Gastrocnemius medialis (tissue), 4 donors: ENCODE results near the gene AMMECR1. TPM values are rescaled to one million over a fixed set of nuclear protein-coding genes. Genes with fewer than 3 reads are reported as not detected.

Source experiments
- ATAC-seq, 2 donors: fragments of 150-250 bp; one replicate each; pipeline ENCODE4 v1.9.1; 2016
- DNase-seq, 2 donors: peaks; one replicate each; pipeline ENCODE4 v3.0.0-alpha.2; 2019
- H3K27ac ChIP-seq, 4 donors: fragments of 200-600 bp; sonication (generic); 1 replicate in 1 of 4; 2 replicates in 3 of 4; pipeline ENCODE4 v1.5.1; 2016 to 2018; ENCODE audit warnings: mild to moderate bottlenecking in 2 of 4, moderate library complexity in 1 of 4
- H3K27me3 ChIP-seq, 3 donors: fragments of 200-600 bp; sonication (generic) in 2 of 3; 1 replicate in 1 of 3; 2 replicates in 2 of 3; pipeline versions ENCODE4 v1.5.1 to v1.6.0; 2016 to 2019; ENCODE audit warnings: mild to moderate bottlenecking in 1 of 3, moderate library complexity in 1 of 3
- H3K36me3 ChIP-seq, 2 donors: fragments of 200-600 bp; sonication (generic) in 1 of 2; one replicate each; pipeline ENCODE4 v1.5.1; 2017 to 2018
- H3K4me1 ChIP-seq, 2 donors: fragments of 200-600 bp; sonication (generic) in 1 of 2; one replicate each; pipeline ENCODE4 v1.5.1; 2016 to 2017; ENCODE audit warnings: mild to moderate bottlenecking in 2 of 2
- H3K4me3 ChIP-seq, 4 donors: fragments of 200-600 bp; sonication (generic) in 3 of 4; 1 replicate in 1 of 4; 2 replicates in 3 of 4; pipeline ENCODE4 v1.5.1; 2016 to 2019; ENCODE audit warnings: mild to moderate bottlenecking in 2 of 4
- H3K9me3 ChIP-seq, 3 donors: fragments of 200-600 bp; sonication (generic) in 2 of 3; 1 replicate in 1 of 3; 2 replicates in 2 of 3; pipeline ENCODE4 v1.5.1; 2016 to 2019
- POLR2A ChIP-seq, 2 donors: fragments of 450-650 bp; IDR thresholded peaks; one replicate each; pipeline ENCODE4 v1.6.1; 2017; ENCODE audit warnings: antibody characterized with exemption in 2 of 2, mild to moderate bottlenecking in 2 of 2, moderate library complexity in 2 of 2
- in situ Hi-C, 4 donors: fragments of 200-750 bp; cut with MboI; loops; one replicate each; pipeline versions ENCODE4 v1.15.0 to v1.8.0; 2017; ENCODE audit warnings: low sequenced_read_pairs in 4 of 4
- intact Hi-C: fragments of 100-400 bp; cut with DNase I; formaldehyde crosslinking; loops from one replicate; pipeline ENCODE4 v1.15.1; 2023; ENCODE audit warnings: low total_unique reads
- total RNA-seq, 4 donors: library from RNA; depleted of rRNA; stranded (reverse); fragments of >200 nt; gene quantifications; one replicate each; pipeline versions ENCODE4 v1.1.0 to v1.2.3, GENCODE V29; 2016
- TF ChIP-seq, protein P1 (sequence below), 5 experiments: fragments of 450-650 bp in 3 of 5; fragments of 200-600 bp in 2 of 5; sonication (generic) in 2 of 5; IDR thresholded peaks in 4 of 5; conservative IDR thresholded peaks in 1 of 5; 1 replicate in 4 of 5; 2 replicates in 1 of 5; pipeline ENCODE4 v1.5.1; 2016 to 2019; ENCODE audit warnings: antibody characterized with exemption in 5 of 5, mild to moderate bottlenecking in 3 of 5, moderate library complexity in 3 of 5

AMMECR1 gene
- total RNA-seq, 4 donors from 2014 or later, result 1.2 to 2.6 (median 1.9) TPM

DNA sequence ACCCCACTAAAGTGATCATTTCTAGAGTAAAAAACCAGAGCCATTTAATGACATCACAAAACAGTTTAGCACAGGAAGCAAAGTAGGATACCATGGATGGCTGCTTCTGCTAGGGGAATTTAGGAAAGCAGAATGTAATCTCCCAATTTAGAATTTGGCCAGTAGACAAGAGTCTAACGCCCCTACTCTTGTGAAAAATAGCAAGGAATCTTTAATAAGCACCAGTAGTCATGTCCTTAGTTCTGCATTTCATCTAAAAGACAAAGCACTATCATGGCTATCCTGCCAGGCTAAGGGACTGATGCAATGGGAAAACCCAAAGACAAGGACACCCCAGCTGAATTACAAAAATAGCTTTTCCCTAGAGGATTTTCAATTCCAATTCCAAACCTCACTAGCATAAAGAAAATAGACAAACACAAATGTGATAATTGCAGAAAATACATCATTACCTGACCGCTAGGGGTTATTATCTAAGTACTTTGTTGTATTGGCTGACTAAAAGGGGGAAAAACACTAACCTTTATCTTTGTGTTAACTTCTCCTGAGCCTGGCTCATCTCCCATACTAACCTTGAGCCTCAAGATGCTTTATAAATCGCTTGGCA is 2.6 kb upstream of the AMMECR1 start:
- H3K4me3 ChIP-seq, result no peak overlapping the region
- H3K4me1 ChIP-seq, result peaks cover 6 to 7% of the 10 kb centered on the region in 2 donors
- H3K27ac ChIP-seq, result no peak overlapping the region
- intact Hi-C loops, result no loop called here
- H3K9me3 ChIP-seq, result no peaks in the 10 kb centered on the region
- no peak for ATAC-seq
- in situ Hi-C loops, result no loop called here
- no peaks in the 10 kb centered on the region for H3K36me3 ChIP-seq
- no peak for TF ChIP-seq POLR2A (IDR thresholded peaks at IDR 0.05)
- TF ChIP-seq, protein P1, sequence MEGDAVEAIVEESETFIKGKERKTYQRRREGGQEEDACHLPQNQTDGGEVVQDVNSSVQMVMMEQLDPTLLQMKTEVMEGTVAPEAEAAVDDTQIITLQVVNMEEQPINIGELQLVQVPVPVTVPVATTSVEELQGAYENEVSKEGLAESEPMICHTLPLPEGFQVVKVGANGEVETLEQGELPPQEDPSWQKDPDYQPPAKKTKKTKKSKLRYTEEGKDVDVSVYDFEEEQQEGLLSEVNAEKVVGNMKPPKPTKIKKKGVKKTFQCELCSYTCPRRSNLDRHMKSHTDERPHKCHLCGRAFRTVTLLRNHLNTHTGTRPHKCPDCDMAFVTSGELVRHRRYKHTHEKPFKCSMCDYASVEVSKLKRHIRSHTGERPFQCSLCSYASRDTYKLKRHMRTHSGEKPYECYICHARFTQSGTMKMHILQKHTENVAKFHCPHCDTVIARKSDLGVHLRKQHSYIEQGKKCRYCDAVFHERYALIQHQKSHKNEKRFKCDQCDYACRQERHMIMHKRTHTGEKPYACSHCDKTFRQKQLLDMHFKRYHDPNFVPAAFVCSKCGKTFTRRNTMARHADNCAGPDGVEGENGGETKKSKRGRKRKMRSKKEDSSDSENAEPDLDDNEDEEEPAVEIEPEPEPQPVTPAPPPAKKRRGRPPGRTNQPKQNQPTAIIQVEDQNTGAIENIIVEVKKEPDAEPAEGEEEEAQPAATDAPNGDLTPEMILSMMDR (IDR thresholded peaks at IDR 0.05 in 4 of 5, conservative IDR thresholded peaks at IDR 0.05 in 1 of 5), result no peak
- DNase-seq, result no peak
- H3K27me3 ChIP-seq, result no peaks in the 10 kb centered on the region

GRCh38 chrX:110318664-110318968 is 731 bp upstream of the AMMECR1 start:
- intact Hi-C loops, result loop anchor here (5.0 to 10.0 kb wide), 3 partner anchors 89 to 584 kb away; partner anchors contain the start of gene ACSL4
- in situ Hi-C loops, result no loop called here
- no peak for ATAC-seq

DNA sequence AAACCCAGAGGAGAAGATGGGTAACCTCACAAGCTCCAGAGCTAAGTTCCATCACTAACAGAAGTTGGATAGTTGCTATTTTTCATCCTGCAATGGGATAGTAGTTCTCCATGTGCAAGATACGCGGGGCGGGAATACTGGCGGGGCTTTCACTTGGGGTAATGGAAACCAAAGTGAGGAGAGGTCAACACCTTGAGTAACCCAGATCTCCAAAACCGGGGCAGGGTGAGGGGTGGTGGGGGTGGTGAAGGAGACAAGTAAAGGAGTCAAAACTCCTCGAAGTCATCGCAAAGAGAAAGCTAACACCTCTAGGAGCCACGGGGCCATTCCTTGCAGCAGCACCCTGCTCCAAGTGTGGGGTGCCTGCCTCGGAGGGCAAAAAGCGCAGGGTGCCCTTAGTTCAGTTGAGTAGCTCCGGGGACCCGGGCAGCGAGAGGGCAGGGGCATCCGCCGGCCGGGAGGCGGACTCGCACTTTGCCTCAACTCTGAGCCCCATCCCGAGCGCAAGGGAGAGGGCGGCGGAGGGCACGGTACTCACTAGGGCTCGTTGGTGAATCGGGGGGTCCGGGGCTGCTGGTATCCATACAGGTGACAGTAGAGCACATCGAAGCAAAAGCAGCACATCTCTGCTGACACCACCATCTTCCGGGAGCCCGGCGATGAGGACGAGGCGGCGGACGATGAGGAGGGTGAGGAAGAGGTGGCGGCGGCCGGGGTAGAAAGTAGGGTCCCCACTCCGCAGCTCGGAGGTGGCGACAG is 645 bp downstream of the AMMECR1 start:
- DNase-seq (peak in 1 of 2 donors; percentile 11), ATAC-seq (peak; percentile 38 to 40)
- H3K4me1 ChIP-seq, result peaks cover 6 to 7% of the 10 kb centered on the region in 2 donors
- H3K36me3 ChIP-seq, result no peaks in the 10 kb centered on the region
- TF ChIP-seq POLR2A (IDR thresholded peaks at IDR 0.05), result no peak
- TF ChIP-seq, protein P1 (IDR thresholded peaks at IDR 0.05 in 4 of 5, conservative IDR thresholded peaks at IDR 0.05 in 1 of 5), result no peak
- peak overlapping the region; percentile 67 to 85 (median 76) for H3K4me3 ChIP-seq
- H3K27ac ChIP-seq, result peak overlapping the region; percentile 83 to 92 (median 88)
- in situ Hi-C loops, result no loop called here
- H3K27me3 ChIP-seq, result no peaks in the 10 kb centered on the region
- intact Hi-C loops, result loop anchor here (5.0 to 10.0 kb wide), 3 partner anchors 90 to 582 kb away; partner anchors contain the start of gene ACSL4
- no peaks in the 10 kb centered on the region for H3K9me3 ChIP-seq

More at GRCh38 chrX:110318664-110318968, 731 bp upstream of the AMMECR1 start:
- Histone ChIP-seq H3K9me3 (no peaks in the 10 kb centered on the region), H3K36me3 (no peaks in the 10 kb centered on the region), H3K4me3 (peak overlapping the region; percentile 62 to 85 (median 74)), H3K4me1 (peaks cover 6 to 7% of the 10 kb centered on the region in 2 donors), H3K27me3 (no peaks in the 10 kb centered on the region), H3K27ac (peak overlapping the region; percentile 79 to 92 (median 82))
- TF ChIP-seq POLR2A (IDR thresholded peaks at IDR 0.05), result no peak
- TF ChIP-seq, protein P1 (IDR thresholded peaks at IDR 0.05 in 4 of 5, conservative IDR thresholded peaks at IDR 0.05 in 1 of 5), result no peak
- DNase-seq, result no peak

- Histone ChIP-seq H3K36me3 (no peaks in the 10 kb centered on the region), H3K4me3 (peak overlapping the region; percentile 67 to 85 (median 76)), H3K4me1 (peaks cover 6 to 7% of the 10 kb centered on the region in 2 donors), H3K27ac (peak overlapping the region; percentile 83 to 92 (median 88)), H3K27me3 (no peaks in the 10 kb centered on the region), H3K9me3 (no peaks in the 10 kb centered on the region)
- intact Hi-C loops (loop anchor here (5.0 to 10.0 kb wide), 3 partner anchors 91 to 582 kb away; partner anchors contain the start of gene ACSL4), in situ Hi-C loops (no loop called here)
- ATAC-seq (no peak), DNase-seq (no peak)
- TF ChIP-seq POLR2A (IDR thresholded peaks at IDR 0.05), result no peak
- TF ChIP-seq, protein P1 (IDR thresholded peaks at IDR 0.05 in 4 of 5, conservative IDR thresholded peaks at IDR 0.05 in 1 of 5), result no peak
These were observed 1.4 kb downstream of the AMMECR1 start for GRCh38 chrX:110316351-110317060.
